ENCODE results near the gene GUSB.

DNA sequence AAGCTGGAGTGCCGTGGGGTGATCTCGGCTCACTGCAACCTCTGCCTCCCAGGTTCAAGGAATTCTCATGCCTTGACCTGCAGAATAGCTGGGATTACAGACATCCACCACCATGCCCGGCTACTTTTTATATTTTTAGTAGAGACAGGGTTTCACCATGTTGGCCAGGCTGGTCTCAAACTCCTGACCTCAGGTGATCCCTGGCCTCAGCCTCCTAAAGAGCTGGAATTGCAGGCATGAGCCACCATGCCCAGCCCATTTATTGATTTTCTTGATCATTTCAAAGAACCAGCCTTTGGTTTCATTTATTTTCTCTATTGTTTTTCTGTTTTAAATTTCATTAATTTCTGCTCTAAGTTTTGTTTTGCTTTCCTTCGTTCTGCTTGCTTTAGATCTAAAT lies 50.3 kb downstream of the GUSB start:
- TF ChIP-seq, protein P1, sequence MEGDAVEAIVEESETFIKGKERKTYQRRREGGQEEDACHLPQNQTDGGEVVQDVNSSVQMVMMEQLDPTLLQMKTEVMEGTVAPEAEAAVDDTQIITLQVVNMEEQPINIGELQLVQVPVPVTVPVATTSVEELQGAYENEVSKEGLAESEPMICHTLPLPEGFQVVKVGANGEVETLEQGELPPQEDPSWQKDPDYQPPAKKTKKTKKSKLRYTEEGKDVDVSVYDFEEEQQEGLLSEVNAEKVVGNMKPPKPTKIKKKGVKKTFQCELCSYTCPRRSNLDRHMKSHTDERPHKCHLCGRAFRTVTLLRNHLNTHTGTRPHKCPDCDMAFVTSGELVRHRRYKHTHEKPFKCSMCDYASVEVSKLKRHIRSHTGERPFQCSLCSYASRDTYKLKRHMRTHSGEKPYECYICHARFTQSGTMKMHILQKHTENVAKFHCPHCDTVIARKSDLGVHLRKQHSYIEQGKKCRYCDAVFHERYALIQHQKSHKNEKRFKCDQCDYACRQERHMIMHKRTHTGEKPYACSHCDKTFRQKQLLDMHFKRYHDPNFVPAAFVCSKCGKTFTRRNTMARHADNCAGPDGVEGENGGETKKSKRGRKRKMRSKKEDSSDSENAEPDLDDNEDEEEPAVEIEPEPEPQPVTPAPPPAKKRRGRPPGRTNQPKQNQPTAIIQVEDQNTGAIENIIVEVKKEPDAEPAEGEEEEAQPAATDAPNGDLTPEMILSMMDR (IDR thresholded peaks at IDR 0.05) = no peak
- no peak for TF ChIP-seq POLR2A (IDR thresholded peaks at IDR 0.05)
